Right lobe of liver (tissue), 6 donors: ENCODE results near the gene TRMT10B. TPM values are rescaled to one million over a fixed set of nuclear protein-coding genes. Genes with fewer than 3 reads are reported as not detected.

Experiments
- ATAC-seq, 4 donors: fragments of 200-7000 bp; cut with Tn5 transposase; one replicate each; pipeline ENCODE4 v1.9.1; 2020; ENCODE audit warnings: mild to moderate bottlenecking in 4 of 4, moderate library complexity in 4 of 4
- DNase-seq, 3 donors: peaks; one replicate each; pipeline ENCODE4 v3.0.0-alpha.2; 2020
- H3K27ac ChIP-seq, 3 donors: fragments of 200-600 bp; one replicate each; pipeline ENCODE4 v1.8.0; 2022
- H3K27me3 ChIP-seq, 2 donors: fragments of 200-600 bp; one replicate each; pipeline ENCODE4 v1.8.0; 2022
- H3K36me3 ChIP-seq, 4 donors: fragments of 200-600 bp; sonication (generic) in 1 of 4; one replicate each; pipeline versions ENCODE4 v1.5.1 to v1.8.0; 2017 to 2022; ENCODE audit warnings: control low read depth in 1 of 4
- H3K4me1 ChIP-seq, 4 donors: fragments of 200-600 bp; sonication (generic) in 1 of 4; one replicate each; pipeline versions ENCODE4 v1.5.1 to v1.8.0; 2017 to 2022; ENCODE audit warnings: control low read depth in 1 of 4
- H3K4me3 ChIP-seq, 3 donors: fragments of 200-600 bp; one replicate each; pipeline ENCODE4 v1.8.0; 2022
- H3K9me3 ChIP-seq, 4 donors: fragments of 200-600 bp; sonication (generic) in 1 of 4; one replicate each; pipeline versions ENCODE4 v1.5.1 to v1.8.0; 2017 to 2022; ENCODE audit warnings: control low read depth in 1 of 4
- POLR2A ChIP-seq: fragments of 450-650 bp; IDR thresholded peaks from one replicate; pipeline ENCODE4 v1.6.1; 2017; ENCODE audit warnings: antibody characterized with exemption, mild to moderate bottlenecking
- WGBS: methylation state at CpG from one replicate; pipeline ENCODE4 v1.1.6; 2018; ENCODE audit warnings: low coverage, low lambda C conversion rate; ENCODE audit not compliant: insufficient coverage; ENCODE audit errors: missing lambda C conversion rate; 5-methylcytosine and 5-hydroxymethylcytosine counted together
- intact Hi-C, 2 donors: fragments of 100-400 bp; cut with DNase I; formaldehyde crosslinking; loops; one replicate each; pipeline versions ENCODE4 v1.11.2 to v1.14.1; 2022
- total RNA-seq, 6 experiments: library from RNA; depleted of rRNA in 2 of 6; stranded (reverse); fragments of >200 nt in 2 of 6; fragmentation: NEBNext Ultra II Directional in 3 of 6; extraction: Animal tissue kit (Norgen Biotek cat#: 25700) in 3 of 6; gene quantifications; one replicate each; pipeline versions ENCODE4 v1.1.0 to v1.2.4, GENCODE V29; 2016 to 2023
- TF ChIP-seq, protein P1 (sequence below), 4 donors: fragments of 200-600 bp in 3 of 4; fragments of 450-650 bp in 1 of 4; IDR thresholded peaks; one replicate each; pipeline versions ENCODE4 v1.5.1 to v1.8.0; 2016 to 2022; ENCODE audit warnings: antibody characterized with exemption in 4 of 4, mild to moderate bottlenecking in 2 of 4
- donor health status: DM: no; HTN: yes; CAD: no.
- donor health status: DM: no; HTN: no; CAD: no.
- donor health status: DM: no; HTN: no; CAD: no.
- donor health status: DM: no; HTN: yes; CAD: no.
- donor health status: DM: no; HTN: yes; CAD: no.

TRMT10B gene
- total RNA-seq, 6 experiments from 2014 or later = 2.2 to 4.9 (median 3.3) TPM

DNA sequence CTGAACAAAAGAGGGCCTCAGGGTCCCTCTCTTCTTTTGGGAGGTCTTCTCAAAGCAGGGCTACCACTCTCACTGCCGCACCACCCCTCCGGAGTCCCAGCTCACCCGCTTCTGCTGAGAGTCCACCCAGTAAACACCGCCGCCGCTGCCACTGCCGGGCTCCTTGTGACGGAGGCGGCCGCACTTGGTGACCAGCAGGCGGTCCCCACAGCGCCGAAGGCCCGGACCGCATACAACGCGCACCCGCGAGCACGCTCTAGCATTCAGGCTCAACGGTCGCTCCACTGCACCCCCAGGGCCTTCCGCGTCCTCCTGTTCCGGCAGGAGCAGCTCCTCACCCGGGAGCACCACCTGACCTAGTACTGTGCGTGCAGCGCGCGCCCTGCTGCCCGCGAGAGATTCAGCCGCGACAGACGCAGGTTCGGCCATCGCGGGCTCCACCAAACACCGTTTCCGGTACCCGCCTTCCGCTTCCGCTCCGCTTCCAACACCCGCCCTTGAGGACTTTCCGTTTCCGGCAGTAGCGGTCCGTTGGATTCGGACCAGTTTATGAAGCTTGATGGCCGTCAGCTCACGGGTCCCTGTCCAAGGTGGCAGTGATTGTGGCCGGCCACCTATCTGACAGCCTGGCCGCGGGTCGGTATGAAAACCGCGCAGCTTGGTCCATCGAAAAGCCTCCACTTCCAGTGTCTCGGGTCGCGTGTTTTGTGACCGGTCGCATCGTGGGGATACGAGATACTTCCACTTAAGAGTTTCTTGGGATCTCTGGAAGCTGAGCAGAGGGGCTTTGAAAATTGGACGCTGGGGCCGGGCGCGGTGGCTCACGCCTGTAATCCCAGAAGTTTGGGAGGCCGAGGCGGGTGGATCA lies 31.2 kb downstream of the TRMT10B start, which contains the start of gene EXOSC3:
TSS of gene EXOSC3 (minus strand) at position 449 of the 868 bp plus-strand sequence. CDS start at position 429, 20 bp downstream.
- TF ChIP-seq POLR2A = peak; percentile 63
- TF ChIP-seq, protein P1, sequence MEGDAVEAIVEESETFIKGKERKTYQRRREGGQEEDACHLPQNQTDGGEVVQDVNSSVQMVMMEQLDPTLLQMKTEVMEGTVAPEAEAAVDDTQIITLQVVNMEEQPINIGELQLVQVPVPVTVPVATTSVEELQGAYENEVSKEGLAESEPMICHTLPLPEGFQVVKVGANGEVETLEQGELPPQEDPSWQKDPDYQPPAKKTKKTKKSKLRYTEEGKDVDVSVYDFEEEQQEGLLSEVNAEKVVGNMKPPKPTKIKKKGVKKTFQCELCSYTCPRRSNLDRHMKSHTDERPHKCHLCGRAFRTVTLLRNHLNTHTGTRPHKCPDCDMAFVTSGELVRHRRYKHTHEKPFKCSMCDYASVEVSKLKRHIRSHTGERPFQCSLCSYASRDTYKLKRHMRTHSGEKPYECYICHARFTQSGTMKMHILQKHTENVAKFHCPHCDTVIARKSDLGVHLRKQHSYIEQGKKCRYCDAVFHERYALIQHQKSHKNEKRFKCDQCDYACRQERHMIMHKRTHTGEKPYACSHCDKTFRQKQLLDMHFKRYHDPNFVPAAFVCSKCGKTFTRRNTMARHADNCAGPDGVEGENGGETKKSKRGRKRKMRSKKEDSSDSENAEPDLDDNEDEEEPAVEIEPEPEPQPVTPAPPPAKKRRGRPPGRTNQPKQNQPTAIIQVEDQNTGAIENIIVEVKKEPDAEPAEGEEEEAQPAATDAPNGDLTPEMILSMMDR (IDR thresholded peaks at IDR 0.05) = no peak

DNA sequence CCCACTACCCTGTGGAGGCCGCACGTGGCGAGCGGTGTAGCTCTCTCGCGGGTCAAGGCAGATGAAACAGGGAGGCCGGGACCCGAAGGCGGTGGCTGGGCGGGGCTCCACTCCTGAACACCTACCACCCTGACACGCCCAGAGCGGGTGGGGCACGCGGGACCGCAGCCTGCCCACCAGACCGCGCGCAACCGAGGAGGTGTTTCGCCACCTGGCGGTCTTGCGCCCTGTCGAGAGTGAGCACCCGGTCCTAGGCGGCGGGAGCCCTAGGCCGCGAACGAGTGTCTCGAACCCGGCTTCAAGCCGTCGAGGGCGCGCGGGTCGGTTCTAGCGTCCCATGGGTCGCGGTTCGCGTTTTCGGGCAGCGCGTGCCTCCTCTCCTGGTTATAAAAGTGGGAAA lies 33.5 kb downstream of the TRMT10B start:
- H3K27ac ChIP-seq = no peak overlapping the region
- TF ChIP-seq, protein P1 (IDR thresholded peaks at IDR 0.05) = no peak
- no peak for TF ChIP-seq POLR2A
- peaks cover 0 to 14% (median 2%) of the 10 kb centered on the region in 4 donors for H3K4me1 ChIP-seq
- no peaks in the 10 kb centered on the region for H3K27me3 ChIP-seq
- H3K36me3 ChIP-seq = peaks cover 0 to 16% (median 2%) of the 10 kb centered on the region in 4 donors
- intact Hi-C loops = loop anchor here in 1 of 2 donors (10.0 kb wide), 1 partner anchor 62 kb away; no protein-coding TSS in a partner anchor
- 20% methylated on average over 1 of the region's 45 CpGs for WGBS
- DNase-seq = peak in 1 of 3 donors; percentile 48
- H3K9me3 ChIP-seq = no peaks in the 10 kb centered on the region
- ATAC-seq = no peak
- no peak overlapping the region for H3K4me3 ChIP-seq

More for the DNA sequence above, 31.2 kb downstream of the TRMT10B start, which contains the start of gene EXOSC3:
- peak within 1 kb of the TSS; percentile 25 to 48 (median 30) for H3K27ac ChIP-seq
- H3K4me1 ChIP-seq = peaks cover 0 to 14% (median 2%) of the 10 kb centered on the region in 4 donors
- H3K36me3 ChIP-seq = peaks cover 0 to 35% (median 10%) of the 10 kb centered on the region in 4 donors
- WGBS = under 1% methylated on average over 31 of the region's 73 CpGs
- H3K4me3 ChIP-seq = peak within 1 kb of the TSS; percentile 78 to 95 (median 91)
- intact Hi-C loops = loop anchor here in 1 of 2 donors (2.0 to 10.0 kb wide), 2 partner anchors 16 to 60 kb away; partner anchors contain the start of gene DCAF10
- DNase-seq (peak; percentile 90 to 93 (median 93)), ATAC-seq (peak; percentile 95 to 97 (median 97))
- H3K27me3 ChIP-seq = no peaks in the 10 kb centered on the region
- no peaks in the 10 kb centered on the region for H3K9me3 ChIP-seq

DNA sequence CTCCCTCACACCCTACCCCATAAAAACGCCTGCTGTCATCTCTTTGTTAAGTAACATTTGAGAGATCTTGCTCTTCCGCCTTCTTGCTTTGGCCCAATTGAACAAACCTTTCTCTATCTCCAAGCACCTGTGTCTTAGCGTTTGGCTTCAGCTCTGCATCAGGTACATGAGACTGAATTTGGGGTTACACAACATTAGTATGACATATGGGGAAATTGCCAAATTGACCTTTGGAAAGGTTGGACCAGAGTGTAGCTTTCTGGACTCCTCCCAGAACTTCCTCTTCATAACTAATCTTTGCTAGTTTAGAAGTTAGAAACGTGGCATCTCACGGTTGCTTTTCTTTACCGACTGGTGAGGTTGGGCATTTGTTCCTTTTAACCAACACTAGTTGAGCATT lies 34.7 kb downstream of the TRMT10B start:
- 25% methylated on average over 6 of the region's 6 CpGs for WGBS
- H3K36me3 ChIP-seq = peaks cover 0 to 4% (median 0%) of the 10 kb centered on the region in 4 donors
- H3K9me3 ChIP-seq = no peaks in the 10 kb centered on the region
- H3K4me3 ChIP-seq = no peak overlapping the region
- peaks cover 0 to 14% (median 2%) of the 10 kb centered on the region in 4 donors for H3K4me1 ChIP-seq
- ATAC-seq (peak; percentile 49 to 64 (median 60)), DNase-seq (no peak)
- TF ChIP-seq POLR2A = no peak
- TF ChIP-seq, protein P1 (IDR thresholded peaks at IDR 0.05) = no peak
- H3K27me3 ChIP-seq = no peaks in the 10 kb centered on the region
- H3K27ac ChIP-seq = no peak overlapping the region
- intact Hi-C loops = loop anchor here in 1 of 2 donors (10.0 kb wide), 1 partner anchor 64 kb away; no protein-coding TSS in a partner anchor

DNA sequence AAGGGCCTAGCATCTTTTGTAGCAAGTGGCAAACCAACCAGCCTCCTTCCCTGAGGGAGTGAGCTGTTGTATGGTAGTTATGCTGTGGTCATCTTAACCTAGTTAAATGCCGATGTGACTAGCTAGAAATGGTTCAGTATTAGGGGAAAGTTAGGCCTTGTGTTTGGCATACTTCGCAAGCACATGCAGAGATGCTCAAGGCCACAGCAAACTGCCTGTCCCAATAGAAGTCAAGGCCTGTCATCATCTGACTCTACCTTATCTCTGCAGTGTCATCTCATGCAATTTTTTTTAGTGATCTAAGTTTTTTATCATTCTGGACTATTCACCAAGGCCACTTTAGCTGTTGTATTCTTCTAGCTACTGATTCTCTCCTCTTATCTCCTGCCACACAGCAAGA lies 36.5 kb downstream of the TRMT10B start:
- H3K9me3 ChIP-seq = no peaks in the 10 kb centered on the region
- H3K27ac ChIP-seq = no peak overlapping the region
- DNase-seq (no peak), ATAC-seq (no peak)
- H3K27me3 ChIP-seq = no peaks in the 10 kb centered on the region
- intact Hi-C loops = no loop called here
- H3K4me3 ChIP-seq = no peak overlapping the region
- H3K36me3 ChIP-seq = no peaks in the 10 kb centered on the region
- TF ChIP-seq, protein P1 (IDR thresholded peaks at IDR 0.05) = no peak
- no peak for TF ChIP-seq POLR2A
- no CpG with 5 or more reads among the region's 2 CpGs for WGBS
- peaks cover 0 to 8% (median 2%) of the 10 kb centered on the region in 4 donors for H3K4me1 ChIP-seq
